Body of pancreas (tissue), 4 donors: ENCODE data around the gene PARVG.

Experiments
- CTCF ChIP-seq, 7 experiments: fragments of 450-650 bp in 4 of 7; fragments of 200-600 bp in 3 of 7; sonication (generic) in 3 of 7; IDR thresholded peaks; one replicate each; pipeline ENCODE4 v1.5.1; 2016 to 2019; ENCODE audit warnings: antibody characterized with exemption in 7 of 7
- POLR2A ChIP-seq, 3 donors: fragments of 450-650 bp; IDR thresholded peaks; one replicate each; pipeline ENCODE4 v1.6.1; 2016; ENCODE audit warnings: antibody characterized with exemption in 3 of 3, mild to moderate bottlenecking in 2 of 3

- TF ChIP-seq CTCF (IDR thresholded peaks at IDR 0.05) (no peak), POLR2A (IDR thresholded peaks at IDR 0.05) (no peak)
Observed at GRCh38 chr22:44217346-44217745, 36.6 kb downstream of the PARVG start.
